Activated CD8-positive, alpha-beta memory T cell treated with anti-CD3 and anti-CD28 coated beads, Interleukin-2, amount 10 ng/mL, durations not matched to agents 7 days and 5 days (primary cell): Measurements from ENCODE around the gene NDUFB10. TPM values are rescaled to one million over a fixed set of nuclear protein-coding genes. Genes with fewer than 3 reads are reported as not detected.
"Not testable (repeated sequence)": the region's sequence is repeated elsewhere in the genome, so short reads cannot be mapped to it uniquely, and the experiment has no call there.

Experiments used
- ATAC-seq: fragments of 150-1000 bp; cut with Tn5 transposase; one replicate; pipeline ENCODE4 v1.10.0; 2021; ENCODE audit warnings: moderate library complexity
- CTCF ChIA-PET: fragments of 350-600 bp; sonication (Branson Sonifier 250); formaldehyde crosslinking; loops from one replicate; lab custom pipeline; 2021; ENCODE audit warnings: antibody characterized with exemption; lab: Charles Lee
- DNase-seq: peaks from one replicate; pipeline ENCODE4 v3.0.0-alpha.2; 2020
- H3K27ac Mint-ChIP-seq: one replicate; pipeline ENCODE4 v1.8.0; 2021; ENCODE audit warnings: mild to moderate bottlenecking, mixed read lengths
- H3K27me3 Mint-ChIP-seq: one replicate; pipeline ENCODE4 v1.8.0; 2021; ENCODE audit warnings: mixed read lengths
- H3K36me3 Mint-ChIP-seq: one replicate; pipeline ENCODE4 v1.8.0; 2021; ENCODE audit warnings: mild to moderate bottlenecking, mixed read lengths
- H3K4me1 Mint-ChIP-seq: one replicate; pipeline ENCODE4 v1.8.0; 2021; ENCODE audit warnings: mixed read lengths
- H3K4me3 Mint-ChIP-seq: one replicate; pipeline ENCODE4 v1.8.0; 2021; ENCODE audit warnings: mild to moderate bottlenecking, moderate library complexity, mixed read lengths
- H3K9me3 Mint-ChIP-seq: one replicate; pipeline ENCODE4 v1.8.0; 2022; ENCODE audit warnings: low read depth, mixed read lengths
- total RNA-seq, 2 experiments: library from RNA; stranded (reverse); gene quantifications; one replicate each; pipeline ENCODE4 v1.2.3, GENCODE V29; 2021

The NDUFB10 gene
- total RNA-seq, 2 experiments from 2014 or later, result 148 to 158 TPM

- Mint-ChIP-seq H3K9me3 (no peaks in the 10 kb centered on the region), H3K27me3 (peaks cover 77% of the 10 kb centered on the region), H3K4me1 (no peaks in the 10 kb centered on the region), H3K36me3 (no peaks in the 10 kb centered on the region), H3K4me3 (no peak within 1 kb of the TSS), H3K27ac (no peak within 1 kb of the TSS)
- CTCF ChIA-PET, result no interaction called here
- DNase-seq (no peak), ATAC-seq (no peak)
Measured at GRCh38 chr16:1918351-1919326, 40.7 kb upstream of the NDUFB10 start, which contains the start of gene HS3ST6. Gene HS3ST6 (minus strand): TSS chr16:1918415. CDS start chr16:1918323, 92 bp downstream.

GRCh38 chr16:1919327-1919998, 39.9 kb upstream of the NDUFB10 start:
- H3K4me1 Mint-ChIP-seq, result no peaks in the 10 kb centered on the region
- H3K36me3 Mint-ChIP-seq, result no peaks in the 10 kb centered on the region
- H3K27me3 Mint-ChIP-seq, result peaks cover 80% of the 10 kb centered on the region
- CTCF ChIA-PET, result no interaction called here
- no peak for ATAC-seq
- H3K27ac Mint-ChIP-seq, result no peak overlapping the region
- no peak for DNase-seq
- H3K4me3 Mint-ChIP-seq, result no peak overlapping the region
- H3K9me3 Mint-ChIP-seq, result no peaks in the 10 kb centered on the region

- DNase-seq, H3K9me3 Mint-ChIP-seq, H3K27ac Mint-ChIP-seq, ATAC-seq, H3K36me3 Mint-ChIP-seq, H3K4me1 Mint-ChIP-seq, H3K4me3 Mint-ChIP-seq: not testable (repeated sequence)
- CTCF ChIA-PET, result interaction anchor here (0.9 kb wide), 1 partner anchor 15 kb away, joined by 3 read pairs; no protein-coding TSS in a partner anchor
- H3K27me3 Mint-ChIP-seq, result peaks cover 75% of the 10 kb centered on the region
Measured at GRCh38 chr16:1920122-1920521, 39.2 kb upstream of the NDUFB10 start.

- Mint-ChIP-seq H3K9me3 (no peaks in the 10 kb centered on the region), H3K4me3 (no peak overlapping the region), H3K27me3 (peaks cover 69% of the 10 kb centered on the region), H3K4me1 (no peaks in the 10 kb centered on the region), H3K27ac (no peak overlapping the region), H3K36me3 (no peaks in the 10 kb centered on the region)
- CTCF ChIA-PET, result interaction anchor here (0.9 to 1.0 kb wide), 2 partner anchors 9 to 14 kb away, joined by 3 read pairs; no protein-coding TSS in a partner anchor
- no peak for DNase-seq
- peak; percentile 35 for ATAC-seq
Measured at GRCh38 chr16:1920727-1921171, 38.6 kb upstream of the NDUFB10 start.

- no peak for DNase-seq
- Mint-ChIP-seq H3K9me3 (no peaks in the 10 kb centered on the region), H3K36me3 (no peaks in the 10 kb centered on the region), H3K4me1 (no peaks in the 10 kb centered on the region), H3K27ac (no peak overlapping the region), H3K27me3 (peaks cover 53% of the 10 kb centered on the region), H3K4me3 (no peak overlapping the region)
- CTCF ChIA-PET, result interaction anchor here (1.7 kb wide), 1 partner anchor 20 kb away, joined by 3 read pairs; no protein-coding TSS in a partner anchor
- no peak for ATAC-seq
Measured at GRCh38 chr16:1922357-1922756, 37.0 kb upstream of the NDUFB10 start.

GRCh38 chr16:1923299-1924034, 35.9 kb upstream of the NDUFB10 start:
- DNase-seq (no peak), ATAC-seq (no peak)
- Mint-ChIP-seq H3K27ac (no peak overlapping the region), H3K4me3 (no peak overlapping the region), H3K4me1 (no peaks in the 10 kb centered on the region), H3K36me3 (no peaks in the 10 kb centered on the region), H3K9me3 (no peaks in the 10 kb centered on the region), H3K27me3 (peaks cover 50% of the 10 kb centered on the region)
- CTCF ChIA-PET, result interaction anchor here (0.6 to 1.7 kb wide), 5 partner anchors 9 to 217 kb away, joined by 3 to 4 read pairs (median 3); no protein-coding TSS in a partner anchor

- no peak for DNase-seq
- H3K27me3 Mint-ChIP-seq, result peaks cover 45% of the 10 kb centered on the region
- peaks cover 1% of the 10 kb centered on the region for H3K4me1 Mint-ChIP-seq
- H3K36me3 Mint-ChIP-seq, result no peaks in the 10 kb centered on the region
- H3K27ac Mint-ChIP-seq, result no peak overlapping the region
- H3K9me3 Mint-ChIP-seq, result no peaks in the 10 kb centered on the region
- no peak overlapping the region for H3K4me3 Mint-ChIP-seq
- CTCF ChIA-PET, result interaction anchor here (0.7 to 1.7 kb wide), 4 partner anchors 12 to 216 kb away, joined by 3 to 4 read pairs (median 4); no protein-coding TSS in a partner anchor
- no peak for ATAC-seq
Measured at GRCh38 chr16:1924095-1924494, 35.2 kb upstream of the NDUFB10 start.

GRCh38 chr16:1926271-1926670, 33.1 kb upstream of the NDUFB10 start:
- no peak overlapping the region for H3K4me3 Mint-ChIP-seq
- DNase-seq (no peak), ATAC-seq (no peak)
- no peak overlapping the region for H3K27ac Mint-ChIP-seq
- H3K4me1 Mint-ChIP-seq, result peaks cover 2% of the 10 kb centered on the region
- CTCF ChIA-PET, result no interaction called here
- H3K27me3 Mint-ChIP-seq, result peaks cover 28% of the 10 kb centered on the region
- H3K36me3 Mint-ChIP-seq, result no peaks in the 10 kb centered on the region
- H3K9me3 Mint-ChIP-seq, result no peaks in the 10 kb centered on the region

GRCh38 chr16:1929105-1929504, 30.2 kb upstream of the NDUFB10 start:
- Mint-ChIP-seq H3K36me3 (no peaks in the 10 kb centered on the region), H3K27ac (peak overlapping the region; percentile 61), H3K27me3 (peaks cover 10% of the 10 kb centered on the region), H3K4me1 (peaks cover 2% of the 10 kb centered on the region), H3K4me3 (peak overlapping the region; percentile 48), H3K9me3 (no peaks in the 10 kb centered on the region)
- DNase-seq (no peak), ATAC-seq (peak; percentile 14)
- CTCF ChIA-PET, result interaction anchor here (0.5 to 2.9 kb wide), 24 partner anchors 8 to 586 kb away, joined by 3 to 24 read pairs (median 5); partner anchors contain the start of genes FAHD1, MSRB1, NTHL1 and NUBP2

- Mint-ChIP-seq H3K27me3 (peaks cover 8% of the 10 kb centered on the region), H3K36me3 (no peaks in the 10 kb centered on the region), H3K27ac (no peak overlapping the region), H3K4me3 (no peak overlapping the region), H3K4me1 (peaks cover 2% of the 10 kb centered on the region), H3K9me3 (no peaks in the 10 kb centered on the region)
- CTCF ChIA-PET, result interaction anchor here (0.5 to 2.9 kb wide), 23 partner anchors 9 to 587 kb away, joined by 3 to 24 read pairs (median 5); partner anchors contain the start of genes FAHD1, MSRB1, NTHL1 and NUBP2
- ATAC-seq (peak; percentile 95), DNase-seq (peak; percentile 93)
Measured at GRCh38 chr16:1929578-1930337, 29.6 kb upstream of the NDUFB10 start.

- H3K4me3 Mint-ChIP-seq, result no peak overlapping the region
- peaks cover 8% of the 10 kb centered on the region for H3K27me3 Mint-ChIP-seq
- no peaks in the 10 kb centered on the region for H3K9me3 Mint-ChIP-seq
- ATAC-seq (no peak), DNase-seq (no peak)
- CTCF ChIA-PET, result interaction anchor here (0.7 to 2.9 kb wide), 7 partner anchors 10 to 96 kb away, joined by 3 to 24 read pairs (median 9); partner anchors contain the start of gene MSRB1
- peaks cover 2% of the 10 kb centered on the region for H3K4me1 Mint-ChIP-seq
- no peaks in the 10 kb centered on the region for H3K36me3 Mint-ChIP-seq
- no peak overlapping the region for H3K27ac Mint-ChIP-seq
Measured at GRCh38 chr16:1930338-1930720, 29.0 kb upstream of the NDUFB10 start.
